Activated CD8-positive, alpha-beta T cell treated with anti-CD3 and anti-CD28 coated beads, Interleukin-2, amount 10 ng/mL, durations not matched to agents 7 days and 5 days (primary cell): ENCODE measurements around the gene GALNS. TPM values are rescaled to one million over a fixed set of nuclear protein-coding genes. Genes with fewer than 3 reads are reported as not detected.

ENCODE experiments used
- ATAC-seq: fragments of 150-1000 bp; cut with Tn5 transposase; one replicate; pipeline ENCODE4 v1.10.0; 2021; ENCODE audit warnings: moderate library complexity
- CTCF ChIA-PET: fragments of 350-600 bp; sonication (Branson Sonifier 250); formaldehyde crosslinking; loops from one replicate; lab custom pipeline; 2021; ENCODE audit warnings: antibody characterized with exemption; lab: Charles Lee
- POLR2A ChIA-PET: fragments of 350-600 bp; sonication (Branson Sonifier 250); formaldehyde crosslinking; loops from one replicate; lab custom pipeline; 2021; ENCODE audit warnings: antibody characterized with exemption; lab: Charles Lee
- DNase-seq: peaks from one replicate; pipeline ENCODE4 v3.0.0-alpha.2; 2020
- H3K27ac Mint-ChIP-seq: one replicate; pipeline ENCODE4 v1.8.0; 2021; ENCODE audit warnings: mild to moderate bottlenecking, mixed read lengths
- H3K27me3 Mint-ChIP-seq: one replicate; pipeline ENCODE4 v1.8.0; 2021; ENCODE audit warnings: low read depth, mixed read lengths
- H3K36me3 Mint-ChIP-seq: one replicate; pipeline ENCODE4 v1.8.0; 2021; ENCODE audit warnings: low read depth, mixed read lengths
- H3K4me1 Mint-ChIP-seq: one replicate; pipeline ENCODE4 v1.8.0; 2021; ENCODE audit warnings: low read depth, mixed read lengths
- H3K4me3 Mint-ChIP-seq: one replicate; pipeline ENCODE4 v1.8.0; 2021; ENCODE audit warnings: mild to moderate bottlenecking, mixed read lengths
- H3K9me3 Mint-ChIP-seq: one replicate; pipeline ENCODE4 v1.8.0; 2022; ENCODE audit warnings: mixed read lengths; ENCODE audit not compliant: insufficient read depth
- total RNA-seq, 2 experiments: library from RNA; stranded (reverse); gene quantifications; one replicate each; pipeline ENCODE4 v1.2.3, GENCODE V29; 2021

Gene GALNS
- total RNA-seq, 2 experiments from 2014 or later: 31.1 to 33.3 TPM

DNA sequence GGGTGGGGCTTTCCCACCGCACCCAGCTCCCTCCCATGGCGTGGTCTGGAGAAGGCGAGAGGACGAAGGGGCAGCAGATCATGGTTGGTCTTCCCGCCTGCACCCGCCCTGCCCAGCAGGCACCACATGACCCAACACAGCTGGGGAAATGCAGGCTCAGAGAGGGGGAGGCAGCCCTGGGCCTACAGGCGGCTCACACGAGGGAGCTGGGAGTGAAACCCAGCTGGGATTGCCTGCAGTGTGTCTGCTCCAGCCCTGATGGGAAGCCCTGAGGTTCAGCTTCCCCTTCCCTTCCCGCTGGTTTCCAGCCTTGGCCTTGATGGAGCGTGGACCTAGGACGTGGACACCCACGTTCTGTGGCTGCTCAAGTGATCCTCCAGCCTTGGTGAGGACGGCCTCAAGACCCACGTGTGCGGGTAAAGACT, 29.7 kb upstream of the GALNS start:
- CTCF ChIA-PET: interaction anchor here (0.6 kb wide), 1 partner anchor 728 kb away, joined by 3 read pairs; no protein-coding TSS in a partner anchor
- no peaks in the 10 kb centered on the region for H3K9me3 Mint-ChIP-seq
- no peak for ATAC-seq

DNA sequence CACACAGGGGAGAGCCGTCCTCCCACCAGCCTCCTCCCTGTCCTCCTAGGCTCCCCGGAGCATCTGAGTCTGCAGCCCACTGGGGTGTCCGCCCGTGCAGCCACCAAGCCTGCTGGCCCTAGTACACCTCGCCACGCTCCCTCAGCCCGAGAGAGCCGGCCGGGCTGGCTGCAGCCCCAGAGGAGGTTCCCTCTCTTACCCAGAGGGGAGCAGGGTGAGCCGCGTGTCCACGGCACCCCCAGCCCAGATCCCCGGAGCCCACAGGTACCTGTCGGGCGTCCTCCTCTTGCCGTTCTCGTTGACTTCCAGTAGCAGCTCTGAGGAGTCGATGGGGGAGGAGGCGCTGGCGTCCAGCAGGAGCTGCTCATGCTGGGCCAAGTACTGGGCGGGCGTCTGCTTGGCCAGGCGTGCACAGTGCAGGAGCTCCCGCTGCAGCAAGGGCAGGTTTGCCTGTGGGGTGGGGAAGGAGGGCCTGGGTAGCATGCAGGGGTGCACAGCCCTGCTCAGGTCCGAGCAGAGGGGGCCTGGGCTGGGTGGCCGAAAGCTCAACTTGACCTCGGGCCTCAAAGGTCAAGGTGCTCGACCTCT, 29.0 kb upstream of the GALNS start:
- Mint-ChIP-seq H3K4me1 (peaks cover 5% of the 10 kb centered on the region), H3K4me3 (no peak overlapping the region), H3K9me3 (no peaks in the 10 kb centered on the region), H3K27me3 (no peaks in the 10 kb centered on the region), H3K36me3 (no peaks in the 10 kb centered on the region), H3K27ac (no peak overlapping the region)
- CTCF ChIA-PET: interaction anchor here (0.6 kb wide), 1 partner anchor 728 kb away, joined by 3 read pairs; no protein-coding TSS in a partner anchor
- no peak for ATAC-seq
- POLR2A ChIA-PET: no interaction called here
- no peak for DNase-seq

More for the DNA sequence above, 29.7 kb upstream of the GALNS start:
- POLR2A ChIA-PET: no interaction called here
- Mint-ChIP-seq H3K27me3 (no peaks in the 10 kb centered on the region), H3K4me1 (peaks cover 5% of the 10 kb centered on the region), H3K27ac (no peak overlapping the region), H3K4me3 (no peak overlapping the region), H3K36me3 (no peaks in the 10 kb centered on the region)
- DNase-seq: no peak

DNA sequence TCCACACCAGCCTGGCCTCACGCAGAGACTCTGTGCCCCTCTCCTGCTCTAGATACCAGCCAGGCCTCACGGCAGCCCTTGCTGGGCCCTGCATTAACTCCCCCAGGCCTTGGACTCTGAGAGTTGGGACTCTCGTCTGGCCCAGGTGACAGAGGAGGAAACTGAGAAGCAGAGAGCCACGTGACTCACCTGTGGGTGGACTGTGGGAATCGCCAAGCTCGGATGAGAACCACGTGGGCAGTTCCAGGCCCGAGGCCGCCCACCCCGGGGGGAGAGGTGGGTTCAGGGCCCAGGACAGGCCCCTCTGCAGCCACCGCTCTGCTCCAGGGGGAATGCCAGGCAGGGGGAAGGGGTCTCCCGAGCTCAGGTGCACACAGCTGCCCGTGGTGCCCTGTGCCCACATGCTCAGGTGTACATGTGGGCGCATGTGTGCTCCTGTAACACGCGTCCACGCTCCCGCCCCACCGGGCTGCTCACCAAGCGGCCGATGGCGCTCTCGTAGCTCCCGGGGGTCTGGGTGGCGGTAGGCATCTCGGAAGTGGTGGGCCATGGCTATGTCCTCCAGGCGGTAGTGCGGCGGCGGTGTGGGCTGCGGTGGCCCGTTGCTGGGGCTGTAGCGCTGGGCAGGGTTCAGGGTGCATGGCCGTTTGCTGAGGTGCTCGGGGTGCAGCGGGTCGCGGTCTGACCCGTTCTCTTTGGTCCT, 28.0 kb upstream of the GALNS start:
- H3K9me3 Mint-ChIP-seq: no peaks in the 10 kb centered on the region
- DNase-seq: no peak
- no peak overlapping the region for H3K4me3 Mint-ChIP-seq
- ChIA-PET CTCF (no interaction called here), POLR2A (no interaction called here)
- peaks cover 5% of the 10 kb centered on the region for H3K4me1 Mint-ChIP-seq
- no peak overlapping the region for H3K27ac Mint-ChIP-seq
- no peaks in the 10 kb centered on the region for H3K36me3 Mint-ChIP-seq
- H3K27me3 Mint-ChIP-seq: no peaks in the 10 kb centered on the region
- no peak for ATAC-seq

DNA sequence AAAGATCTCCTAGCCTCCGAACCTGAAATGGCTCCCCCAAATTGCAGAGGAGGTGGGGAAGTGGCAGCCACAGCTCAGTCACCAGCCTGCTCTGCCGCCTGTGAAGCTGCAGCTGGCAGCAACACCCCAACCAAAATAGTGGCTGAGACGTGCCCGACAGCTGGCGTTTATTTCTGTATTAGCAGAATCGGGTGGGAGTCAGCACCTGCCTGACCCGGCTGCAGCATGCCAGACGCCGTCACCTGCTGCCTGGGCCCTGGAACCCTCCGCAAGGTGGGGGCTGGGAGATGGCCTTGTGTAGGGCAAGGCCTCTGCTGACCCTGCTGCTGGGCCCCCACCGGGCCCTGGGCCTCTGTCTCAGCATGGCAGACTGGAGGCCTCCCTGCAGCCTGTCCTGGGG, 27.2 kb upstream of the GALNS start:
- Mint-ChIP-seq H3K9me3 (no peaks in the 10 kb centered on the region), H3K27me3 (no peaks in the 10 kb centered on the region), H3K36me3 (no peaks in the 10 kb centered on the region), H3K27ac (no peak overlapping the region), H3K4me1 (peaks cover 5% of the 10 kb centered on the region), H3K4me3 (no peak overlapping the region)
- ChIA-PET POLR2A (no interaction called here), CTCF (no interaction called here)
- no peak for DNase-seq
- ATAC-seq: no peak

DNA sequence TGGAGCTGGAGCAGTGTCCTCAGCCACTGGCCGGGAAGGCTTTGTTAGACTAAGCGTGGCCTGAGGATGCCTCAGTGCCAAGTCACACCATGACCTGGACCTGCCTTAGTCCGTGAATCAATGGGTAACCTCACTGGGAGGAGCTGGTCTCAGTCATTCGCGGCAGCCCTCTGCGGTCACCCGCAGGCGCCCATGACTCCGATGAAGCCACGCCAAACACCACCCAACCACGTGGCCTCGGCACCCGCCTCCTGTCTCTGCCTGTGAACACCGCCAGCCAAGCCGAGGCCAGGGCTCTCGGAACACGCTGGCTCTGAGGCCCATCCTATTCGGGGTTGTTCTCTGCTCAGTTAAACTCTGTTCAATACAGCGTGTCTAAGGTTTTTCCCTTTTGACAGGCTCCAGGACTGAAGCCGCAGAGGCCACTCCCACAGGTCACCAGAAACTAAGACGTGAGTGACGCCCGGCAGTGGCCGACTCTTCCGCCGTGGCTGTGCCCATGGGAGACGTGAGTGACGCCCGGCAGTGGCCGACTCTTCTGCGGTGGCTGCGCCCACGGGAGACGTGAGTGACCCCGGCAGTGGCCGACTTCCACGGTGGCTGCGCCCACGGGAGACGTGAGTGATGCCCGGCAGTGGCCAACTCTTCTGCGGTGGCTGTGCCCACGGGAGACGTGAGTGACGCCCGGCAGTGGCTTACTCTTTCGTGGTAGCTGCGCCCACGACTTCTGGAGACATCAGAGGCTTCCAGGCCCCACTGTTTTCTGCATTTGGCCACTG, 26.6 kb upstream of the GALNS start:
- DNase-seq (no peak), ATAC-seq (no peak)
- H3K4me1 Mint-ChIP-seq: peaks cover 5% of the 10 kb centered on the region
- POLR2A ChIA-PET: no interaction called here
- no peaks in the 10 kb centered on the region for H3K9me3 Mint-ChIP-seq
- H3K4me3 Mint-ChIP-seq: no peak overlapping the region
- CTCF ChIA-PET: no interaction called here
- no peaks in the 10 kb centered on the region for H3K36me3 Mint-ChIP-seq
- no peak overlapping the region for H3K27ac Mint-ChIP-seq
- no peaks in the 10 kb centered on the region for H3K27me3 Mint-ChIP-seq

DNA sequence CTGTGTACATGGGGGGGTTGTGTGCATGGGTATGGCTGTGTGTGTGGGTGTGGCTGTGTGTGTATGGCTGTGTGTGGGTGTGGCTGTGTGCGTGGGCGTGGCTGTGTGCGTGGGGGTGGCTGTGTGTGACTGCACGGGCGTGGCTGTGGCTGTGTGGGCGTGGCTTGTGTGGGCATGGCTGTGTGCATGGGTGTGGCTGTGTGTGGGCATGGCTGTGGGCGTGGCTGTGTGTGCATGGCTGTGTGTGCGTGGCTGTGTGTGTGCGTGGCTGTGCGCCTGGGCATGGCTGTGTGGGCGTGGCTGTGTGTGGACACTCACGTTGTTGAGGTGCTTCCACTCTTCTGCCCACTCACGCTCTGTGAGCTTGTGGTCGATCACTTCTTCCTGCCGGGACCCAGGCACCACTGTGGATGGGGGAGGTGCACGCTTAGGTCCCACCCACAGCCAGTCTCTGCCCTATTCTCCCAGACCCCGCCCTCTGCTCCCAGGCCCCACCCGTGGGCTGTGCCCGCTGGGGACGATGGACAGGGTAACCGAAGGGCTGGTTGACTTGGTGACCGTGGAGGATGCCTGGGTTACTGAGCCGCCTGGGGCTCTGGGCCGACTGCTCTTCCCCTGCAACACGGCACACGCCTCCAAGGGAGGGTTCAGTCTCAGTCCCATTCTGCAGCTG, 25.7 kb upstream of the GALNS start:
- Mint-ChIP-seq H3K4me3 (no peak overlapping the region), H3K27ac (peak overlapping the region; percentile 39), H3K36me3 (no peaks in the 10 kb centered on the region), H3K4me1 (peaks cover 5% of the 10 kb centered on the region), H3K9me3 (no peaks in the 10 kb centered on the region), H3K27me3 (no peaks in the 10 kb centered on the region)
- POLR2A ChIA-PET: no interaction called here
- DNase-seq (no peak), ATAC-seq (peak; percentile 42)
- CTCF ChIA-PET: no interaction called here

DNA sequence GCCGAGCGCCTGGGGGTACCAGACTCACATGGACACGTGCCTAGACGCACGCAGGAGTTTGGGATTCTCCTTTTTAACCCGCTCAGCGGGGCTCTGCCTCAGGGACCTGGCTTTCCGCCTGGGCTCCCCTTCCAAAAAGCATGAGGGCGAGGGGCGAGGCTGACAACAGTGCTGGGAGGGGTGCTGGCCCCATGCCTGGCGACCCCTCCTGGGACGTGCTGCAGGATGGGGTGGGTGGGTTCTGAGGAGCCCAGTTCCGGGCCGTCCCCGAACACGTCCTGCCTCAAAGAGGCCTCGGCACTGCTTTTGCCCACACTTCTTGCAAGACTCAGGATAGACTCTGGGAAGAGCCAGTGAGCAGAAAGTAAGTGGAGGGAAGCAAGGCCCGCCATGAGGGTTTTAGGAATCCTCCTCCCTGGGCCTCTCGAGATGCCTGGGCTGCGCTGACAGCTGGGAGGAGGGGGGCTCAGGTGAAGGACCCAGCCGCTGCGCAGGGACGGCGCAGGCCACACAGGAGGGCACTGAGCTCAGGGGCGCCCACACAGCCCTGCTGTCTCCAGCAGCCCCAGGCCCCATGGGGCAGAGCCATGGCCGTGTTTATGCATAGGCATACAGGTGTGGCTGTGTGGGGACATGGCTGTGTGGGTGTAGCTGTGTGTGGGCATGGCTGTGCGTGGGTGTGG, 25.1 kb upstream of the GALNS start:
- ChIA-PET CTCF (no interaction called here), POLR2A (no interaction called here)
- Mint-ChIP-seq H3K27me3 (no peaks in the 10 kb centered on the region), H3K4me3 (no peak overlapping the region), H3K27ac (peak overlapping the region; percentile 39), H3K36me3 (no peaks in the 10 kb centered on the region), H3K4me1 (peaks cover 5% of the 10 kb centered on the region), H3K9me3 (no peaks in the 10 kb centered on the region)
- DNase-seq: no peak
- no peak for ATAC-seq

DNA sequence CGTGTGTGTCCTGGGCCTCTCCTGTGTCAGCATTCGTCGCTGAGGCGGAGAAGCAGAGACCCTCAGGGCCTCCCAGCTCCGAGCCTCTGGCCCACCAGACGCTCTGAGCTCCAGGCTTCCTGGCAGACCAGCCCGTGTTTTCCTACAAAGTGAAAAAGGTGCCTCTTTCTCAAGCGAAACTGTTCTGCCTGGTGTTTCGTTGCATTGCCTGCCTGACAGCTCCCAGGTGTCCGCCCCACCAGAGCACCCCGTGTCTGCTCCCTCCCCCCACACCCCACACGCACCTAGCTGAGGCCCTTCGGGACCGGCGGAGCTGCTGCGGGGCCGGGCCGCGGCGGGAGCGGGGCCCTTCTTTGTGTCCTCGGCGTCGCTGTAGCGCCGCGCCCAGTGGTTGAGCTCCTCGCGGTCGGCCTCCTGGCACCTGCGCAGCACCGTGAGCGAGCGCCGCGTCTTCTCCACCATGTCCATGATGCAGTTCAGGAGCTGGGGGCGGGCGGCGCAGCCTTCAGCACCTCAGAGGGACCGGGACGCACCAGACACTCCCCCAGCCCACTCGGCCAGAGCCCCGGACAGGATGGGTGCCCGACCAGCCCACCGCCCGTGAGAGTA, 24.4 kb upstream of the GALNS start:
- Mint-ChIP-seq H3K27me3 (no peaks in the 10 kb centered on the region), H3K27ac (no peak overlapping the region), H3K9me3 (no peaks in the 10 kb centered on the region), H3K36me3 (no peaks in the 10 kb centered on the region), H3K4me1 (peaks cover 5% of the 10 kb centered on the region), H3K4me3 (no peak overlapping the region)
- ChIA-PET CTCF (no interaction called here), POLR2A (no interaction called here)
- DNase-seq (no peak), ATAC-seq (no peak)

DNA sequence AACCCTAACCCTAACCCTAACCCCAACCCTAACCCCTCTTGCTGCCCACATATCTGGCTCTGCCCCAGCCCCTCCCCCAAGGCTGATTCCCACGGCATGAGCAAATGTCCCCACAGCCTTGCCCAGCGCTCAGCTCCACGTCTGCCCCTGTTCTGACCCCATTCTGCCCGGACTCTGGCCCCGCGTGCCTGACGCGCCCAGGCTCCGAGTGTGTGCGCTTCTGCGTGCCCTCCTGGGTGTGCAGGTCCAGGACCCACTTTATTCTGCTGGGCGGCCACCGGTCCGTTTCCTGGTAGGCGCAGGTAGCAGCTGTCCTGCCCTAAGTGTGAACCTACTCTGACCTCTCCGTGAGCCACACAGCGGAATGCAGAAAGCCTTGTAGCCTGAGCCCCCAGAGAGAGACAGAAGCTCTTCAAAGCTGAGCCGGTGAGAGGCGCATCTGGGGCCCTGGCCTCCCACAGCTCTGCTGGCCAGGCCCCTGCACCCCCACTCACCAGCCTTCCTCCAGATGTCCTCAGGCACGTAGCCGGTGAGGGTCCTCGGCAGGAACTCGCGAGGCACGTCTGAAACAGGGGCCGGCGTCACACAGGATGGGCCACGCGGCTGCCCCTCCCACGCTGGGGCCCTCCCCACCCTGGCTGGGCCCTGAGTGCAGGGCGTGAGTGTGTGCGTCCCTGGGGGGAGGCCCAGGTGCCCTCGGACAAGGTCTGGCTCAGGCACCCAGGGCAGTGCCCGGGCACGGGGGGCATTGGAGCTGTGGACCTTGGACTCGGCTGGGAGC, 23.7 kb upstream of the GALNS start:
- H3K36me3 Mint-ChIP-seq: no peaks in the 10 kb centered on the region
- DNase-seq (no peak), ATAC-seq (no peak)
- peaks cover 5% of the 10 kb centered on the region for H3K4me1 Mint-ChIP-seq
- H3K4me3 Mint-ChIP-seq: no peak overlapping the region
- CTCF ChIA-PET: no interaction called here
- H3K27ac Mint-ChIP-seq: no peak overlapping the region
- H3K27me3 Mint-ChIP-seq: no peaks in the 10 kb centered on the region
- POLR2A ChIA-PET: no interaction called here
- H3K9me3 Mint-ChIP-seq: no peaks in the 10 kb centered on the region

DNA sequence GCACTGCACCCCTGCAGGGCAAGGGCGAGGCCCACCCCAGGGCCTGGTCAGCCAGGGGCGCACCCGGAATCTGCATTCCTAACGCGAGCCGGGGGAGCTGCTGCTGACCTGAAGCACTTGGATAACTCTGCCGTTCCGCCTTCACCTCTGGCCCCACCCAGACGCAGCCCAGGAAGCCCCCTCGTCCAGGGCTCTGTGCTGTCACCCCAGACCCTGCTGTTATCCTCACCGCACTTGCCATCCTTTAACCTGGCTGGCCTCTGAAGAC, 23.0 kb upstream of the GALNS start:
- Mint-ChIP-seq H3K36me3 (no peaks in the 10 kb centered on the region), H3K27me3 (no peaks in the 10 kb centered on the region), H3K27ac (no peak overlapping the region), H3K4me1 (peaks cover 5% of the 10 kb centered on the region), H3K4me3 (no peak overlapping the region), H3K9me3 (no peaks in the 10 kb centered on the region)
- DNase-seq (no peak), ATAC-seq (no peak)
- CTCF ChIA-PET: no interaction called here
- POLR2A ChIA-PET: no interaction called here
